GM12878 (cell line): ENCODE measurements around the gene BMF. TPM values are rescaled to one million over a fixed set of nuclear protein-coding genes. Genes with fewer than 3 reads are reported as not detected.

Experiments
- ATAC-seq: fragments of 200-7000 bp; cut with Tn5 transposase; 3 replicates; pipeline ENCODE4 v1.9.1; 2020; ENCODE audit warnings: mild to moderate bottlenecking, moderate library complexity
- BruUV-seq: library from RNA; stranded (reverse); fragments of 400-500 nt; replicated peaks from 2 replicates; lab custom pipeline; 2021; lab: Mats Ljungman, UMichigan
- CTCF ChIA-PET: fragments of 300-600 bp; sonication (Branson Sonifier 250); formaldehyde crosslinking; extraction: SDS; loops from one replicate; lab custom pipeline; 2021; ENCODE audit warnings: inconsistent platforms; lab: Yijun Ruan, JAX
- POLR2A ChIA-PET: fragments of 350-600 bp; formaldehyde crosslinking; extraction: SDS; loops from one replicate; lab custom pipeline; 2021; ENCODE audit warnings: inconsistent platforms; lab: Charles Lee
- RAD21 ChIA-PET: fragments of 300-600 bp; sonication (Branson Sonifier 250); formaldehyde crosslinking; loops from one replicate; lab custom pipeline; 2023; ENCODE audit warnings: antibody characterized with exemption; ENCODE audit not compliant: unreplicated experiment; lab: Charles Lee
- SMC1A ChIA-PET: fragments of 300-600 bp; sonication (Branson Sonifier 250); formaldehyde crosslinking; loops from one replicate; lab custom pipeline; 2023; ENCODE audit not compliant: unreplicated experiment, uncharacterized antibody; lab: Charles Lee
- DNase-seq: peaks from one replicate; pipeline ENCODE4 v3.0.0-alpha.2; 2011; ENCODE audit warnings: low read depth, low spot score
- FAIRE-seq: peaks from 3 replicates; lab custom pipeline; 2011; peaks lifted over from hg19 to GRCh38; lab: Jason Lieb, UNC
- H2AFZ ChIP-seq: 2 replicates; pipeline ENCODE4 v1.6.0; 2011; ENCODE audit warnings: low read depth, low read length, control low read depth; ENCODE audit not compliant: control insufficient read depth
- H3K27ac ChIP-seq: 2 replicates; pipeline ENCODE4 v1.5.1; 2011; ENCODE audit warnings: control low read depth; ENCODE audit not compliant: control insufficient read depth, insufficient read depth
- H3K27me3 ChIP-seq, 2 experiments: replicated peaks in 1 of 2; 2 replicates each; pipeline versions ENCODE4 v1.6.0 to v1.6.1; 2011; ENCODE audit warnings: low read length in 1 of 2; ENCODE audit not compliant: control insufficient read depth in 2 of 2, insufficient read depth in 2 of 2
- H3K36me3 ChIP-seq, 2 experiments: 2 replicates each; pipeline ENCODE4 v1.5.1; 2011; ENCODE audit warnings: low read length in 1 of 2; ENCODE audit not compliant: control insufficient read depth in 2 of 2, insufficient read depth in 2 of 2
- H3K4me1 ChIP-seq: 2 replicates; pipeline ENCODE4 v1.6.1; 2011; ENCODE audit warnings: mild to moderate bottlenecking, low read length, moderate library complexity, mixed read lengths; ENCODE audit not compliant: control insufficient read depth, insufficient read depth
- H3K4me2 ChIP-seq: 2 replicates; pipeline ENCODE4 v1.6.0; 2011; ENCODE audit warnings: control low read depth; ENCODE audit not compliant: control insufficient read depth, insufficient read depth
- H3K4me3 ChIP-seq: fragments of 200-600 bp; sonication (generic); 2 replicates; pipeline ENCODE4 v1.5.1; 2016
- H3K79me2 ChIP-seq: 2 replicates; pipeline ENCODE4 v1.6.0; 2011; ENCODE audit warnings: low read length; ENCODE audit not compliant: control insufficient read depth, insufficient read depth
- H3K9ac ChIP-seq: 2 replicates; pipeline ENCODE4 v1.8.0; 2011; ENCODE audit warnings: low read length, control low read depth, mixed read lengths; ENCODE audit not compliant: control insufficient read depth, insufficient read depth
- H3K9me3 ChIP-seq: replicated peaks from 3 replicates; pipeline ENCODE4 v1.5.1; 2011; ENCODE audit warnings: mild to moderate bottlenecking, low read length; ENCODE audit not compliant: control insufficient read depth, insufficient read depth
- H4K20me1 ChIP-seq: 2 replicates; pipeline ENCODE4 v1.6.0; 2011; ENCODE audit not compliant: control insufficient read depth, insufficient read depth
- ATF2 ChIP-seq: IDR thresholded peaks from 2 replicates; pipeline ENCODE4 v1.6.1; 2012; ENCODE audit warnings: low read length, inconsistent platforms
- BCLAF1 ChIP-seq: fragments of 450-650 bp; IDR thresholded peaks from 2 replicates; pipeline ENCODE4 v1.6.1; 2017; ENCODE audit warnings: antibody characterized with exemption, mild to moderate bottlenecking, moderate library complexity
- CUX1 ChIP-seq: IDR thresholded peaks from 2 replicates; pipeline ENCODE4 v1.6.1; 2012; ENCODE audit warnings: improper control_type of control experiment, low read depth, low read length; ENCODE audit not compliant: insufficient replicate concordance
- KDM1A ChIP-seq: fragments of 200-600 bp; sonication (generic); IDR thresholded peaks from 2 replicates; pipeline ENCODE4 v1.6.1; 2016; ENCODE audit warnings: borderline replicate concordance
- MAX ChIP-seq: IDR thresholded peaks from 2 replicates; pipeline ENCODE4 v1.6.1; 2012; ENCODE audit warnings: low read depth, low read length, improper control_type of control experiment
- MEF2A ChIP-seq: IDR thresholded peaks from 2 replicates; pipeline ENCODE4 v1.6.1; 2011; ENCODE audit warnings: low read depth, mild to moderate bottlenecking, low read length, moderate library complexity; ENCODE audit not compliant: insufficient read depth
- PBX3 ChIP-seq: IDR thresholded peaks from 2 replicates; pipeline ENCODE4 v1.6.1; 2011; ENCODE audit warnings: mild to moderate bottlenecking, low read depth, low read length, moderate library complexity; ENCODE audit not compliant: insufficient replicate concordance
- RAD21 ChIP-seq: IDR thresholded peaks from 2 replicates; pipeline ENCODE4 v1.6.1; 2011; ENCODE audit warnings: mild to moderate bottlenecking, low read depth, low read length, moderate library complexity; ENCODE audit not compliant: insufficient read depth
- WGBS: methylation state at CpG from one replicate; pipeline ENCODE4 v1.1.6; 2016; ENCODE audit warnings: low lambda C conversion rate; ENCODE audit not compliant: insufficient replicate concordance, insufficient coverage; ENCODE audit errors: missing lambda C conversion rate; 5-methylcytosine and 5-hydroxymethylcytosine counted together
- in situ Hi-C: fragments of 300-500 bp; cut with MboI; formaldehyde crosslinking; loops from 9 replicates; pipeline ENCODE4 v1.14.3; 2018; ENCODE audit warnings: mixed read lengths
- intact Hi-C: fragments of 100-400 bp; cut with micrococcal nuclease; formaldehyde crosslinking; loops from one replicate; pipeline ENCODE4 v1.14.2; 2022; ENCODE audit not compliant: unreplicated experiment
- polyA plus RNA-seq, 11 experiments: library from polyadenylated mRNA; depleted of rRNA in 4 of 11; unstranded in 6 of 11; stranded (reverse) in 5 of 11; fragments of >200 nt; fragmentation: Nextera tagmentation in 4 of 11; fragmentation: Illumina TruSeq in 1 of 11; extraction: Ambion mirVana in 4 of 11; extraction: Trizol in 1 of 11; gene quantifications; 1 replicate in 1 of 11; 2 replicates in 10 of 11; pipeline versions ENCODE4 v1.2.1 to v1.2.3, GENCODE V29; 2011 to 2016; ENCODE audit warnings: inconsistent platforms in 2 of 11, missing spikeins in 2 of 11, low read depth in 1 of 11
- total RNA-seq, 4 experiments: library from RNA; depleted of rRNA in 3 of 4; stranded (reverse); fragments of >200 nt in 3 of 4; fragmentation: Illumina TruSeq in 1 of 4; extraction: Trizol in 1 of 4; gene quantifications; 2 replicates each; pipeline versions ENCODE4 v1.2.1 to v1.2.3, GENCODE V29; 2013 to 2021

The BMF gene
- total and polyA plus RNA-seq, 10 of the 15 experiments (the other 5 are each of a cell fraction or from before 2014, with no cell fraction given), result 0.82 to 34.9 (median 16.9) TPM

- H3K9ac ChIP-seq, result peak overlapping the region; percentile 92
- 88% methylated on average over 6 of the region's 6 CpGs for WGBS
- peak overlapping the region; percentile 78 for H3K27ac ChIP-seq
- peaks cover 0 to 9% of the 10 kb centered on the region in 2 experiments; a peak in 2 of 4 replicates for H3K36me3 ChIP-seq
- intact Hi-C loops (loop anchor here (5.0 kb wide), 1 partner anchor 253 kb away; no protein-coding TSS in a partner anchor), in situ Hi-C loops (loop anchor here (10.0 kb wide), 1 partner anchor 155 kb away; no protein-coding TSS in a partner anchor)
- H3K9me3 ChIP-seq, result no peaks in the 10 kb centered on the region
- SMC1A ChIA-PET, result interaction anchor here (1.1 to 23.0 kb wide), 12 partner anchors 8 to 235 kb away, joined by 3 to 1082 read pairs (median 4); partner anchors contain the start of gene BMF
- no peaks in the 10 kb centered on the region for H3K27me3 ChIP-seq
- peaks cover 21% of the 10 kb centered on the region for H3K4me1 ChIP-seq
- no peak for FAIRE-seq
- ATAC-seq, result no peak
- CTCF ChIA-PET, result interaction anchor here (0.8 to 11.8 kb wide), 11 partner anchors 8 to 240 kb away, joined by 3 to 776 read pairs (median 5); partner anchors contain the start of gene BMF
- H2AFZ ChIP-seq, result no peak overlapping the region
- H3K4me3 ChIP-seq, result peak overlapping the region; percentile 89
- H3K4me2 ChIP-seq, result peak overlapping the region; percentile 98
- POLR2A ChIA-PET, result interaction anchor here (0.9 to 4.0 kb wide), 9 partner anchors 9 to 258 kb away, joined by 3 to 25 read pairs (median 4); partner anchors contain the start of genes BMF and FSIP1
- DNase-seq, result no peak
- no peaks in the 10 kb centered on the region for H4K20me1 ChIP-seq
- BruUV-seq, result no TSS peak
- peaks cover 35% of the 10 kb centered on the region for H3K79me2 ChIP-seq
- RAD21 ChIA-PET, result interaction anchor here (0.9 to 5.0 kb wide), 9 partner anchors 8 to 297 kb away, joined by 3 to 76 read pairs (median 3); partner anchors contain the start of genes BMF and FSIP1
- TF ChIP-seq CUX1 (no peak), MEF2A (no peak), KDM1A (no peak), BCLAF1 (no peak), MAX (no peak), ATF2 (no peak), RAD21 (no peak), PBX3 (no peak)
Observed at GRCh38 chr15:40040293-40040635, 68.4 kb downstream of the BMF start.
